ENCODE results near the gene PSPH. TPM values are rescaled to one million over a fixed set of nuclear protein-coding genes. Genes with fewer than 3 reads are reported as not detected.

Gene PSPH
- polyA plus RNA-seq, 1 donor (not counting 4 experiments of a cell fraction or from before 2014, with no cell fraction given) = 21.6 TPM

DNA sequence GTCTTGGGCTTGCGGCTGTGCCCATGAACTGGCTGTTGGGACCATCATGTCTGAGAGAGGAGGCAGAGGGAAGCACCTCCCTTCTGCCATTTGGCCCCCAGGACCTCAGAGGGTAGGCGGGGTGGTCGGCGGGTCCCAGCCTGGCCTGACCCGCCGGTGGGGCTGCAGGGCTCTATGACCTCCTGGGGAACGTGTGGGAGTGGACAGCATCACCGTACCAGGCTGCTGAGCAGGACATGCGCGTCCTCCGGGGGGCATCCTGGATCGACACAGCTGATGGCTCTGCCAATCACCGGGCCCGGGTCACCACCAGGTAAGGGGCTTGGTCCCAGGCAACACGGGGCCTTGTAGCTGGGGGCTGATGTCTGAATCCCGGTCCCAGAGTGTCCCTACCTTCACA, 27.0 kb upstream of the PSPH start:
- H3K4me3 ChIP-seq (ENCODE audit: control insufficient read depth in 2 of 3, extremely low read depth in 1 of 3, insufficient read depth in 2 of 3, low read depth in 1 of 3, low read length in 3 of 3) = no peak overlapping the region
- H3K27me3 ChIP-seq (ENCODE audit: control insufficient read depth, extremely low read depth, insufficient read depth, low read length) = no peaks in the 10 kb centered on the region
- H3K27ac ChIP-seq (ENCODE audit: control insufficient read depth, insufficient read depth, low read length) = no peak overlapping the region
- FAIRE-seq (no peak), DNase-seq (ENCODE audit: low read depth, low spot score) (no peak)
- no peak overlapping the region for H3K4me2 ChIP-seq (ENCODE audit: control insufficient read depth, extremely low read depth, insufficient read depth, low read depth, low read length)
- no peak overlapping the region for H3K9ac ChIP-seq (ENCODE audit: control insufficient read depth, extremely low read depth, insufficient read depth, low read length)
- peaks cover 3% of the 10 kb centered on the region for H4K20me1 ChIP-seq (ENCODE audit: control insufficient read depth, extremely low read depth, insufficient read depth, low read length)
- no peaks in the 10 kb centered on the region for H3K9me3 ChIP-seq (ENCODE audit: control insufficient read depth, low read depth, low read length)
- no peak overlapping the region for H2AFZ ChIP-seq (ENCODE audit: control insufficient read depth, low read length)
- dilution Hi-C loops (cut with MboI; ENCODE audit: extremely low pct_ligation_motif_present, low sequenced_read_pairs) = no loop called here
- H3K9me1 ChIP-seq (ENCODE audit: control insufficient read depth, extremely low read depth, insufficient read depth, low read length) = no peaks in the 10 kb centered on the region
- no peaks in the 10 kb centered on the region for H3K4me1 ChIP-seq (ENCODE audit: control insufficient read depth, extremely low read depth, insufficient read depth, low read length)
- TF ChIP-seq EZH2 (IDR thresholded peaks at IDR 0.05; ENCODE audit: low read length) = no peak
- TF ChIP-seq, protein P1, sequence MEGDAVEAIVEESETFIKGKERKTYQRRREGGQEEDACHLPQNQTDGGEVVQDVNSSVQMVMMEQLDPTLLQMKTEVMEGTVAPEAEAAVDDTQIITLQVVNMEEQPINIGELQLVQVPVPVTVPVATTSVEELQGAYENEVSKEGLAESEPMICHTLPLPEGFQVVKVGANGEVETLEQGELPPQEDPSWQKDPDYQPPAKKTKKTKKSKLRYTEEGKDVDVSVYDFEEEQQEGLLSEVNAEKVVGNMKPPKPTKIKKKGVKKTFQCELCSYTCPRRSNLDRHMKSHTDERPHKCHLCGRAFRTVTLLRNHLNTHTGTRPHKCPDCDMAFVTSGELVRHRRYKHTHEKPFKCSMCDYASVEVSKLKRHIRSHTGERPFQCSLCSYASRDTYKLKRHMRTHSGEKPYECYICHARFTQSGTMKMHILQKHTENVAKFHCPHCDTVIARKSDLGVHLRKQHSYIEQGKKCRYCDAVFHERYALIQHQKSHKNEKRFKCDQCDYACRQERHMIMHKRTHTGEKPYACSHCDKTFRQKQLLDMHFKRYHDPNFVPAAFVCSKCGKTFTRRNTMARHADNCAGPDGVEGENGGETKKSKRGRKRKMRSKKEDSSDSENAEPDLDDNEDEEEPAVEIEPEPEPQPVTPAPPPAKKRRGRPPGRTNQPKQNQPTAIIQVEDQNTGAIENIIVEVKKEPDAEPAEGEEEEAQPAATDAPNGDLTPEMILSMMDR (optimal IDR thresholded peaks at IDR 0.05 in 1 of 3, IDR thresholded peaks at IDR 0.05 in 1 of 3, conservative IDR thresholded peaks at IDR 0.05 in 1 of 3; ENCODE audit: extremely low read depth in 1 of 3, insufficient read depth in 2 of 3, low read length in 3 of 3) = no peak
- peaks cover 21 to 31% of the 10 kb centered on the region in 2 experiments for H3K36me3 ChIP-seq (ENCODE audit: control insufficient read depth in 2 of 2, extremely low read depth in 1 of 2, insufficient read depth in 2 of 2, low read length in 2 of 2)
- H3K79me2 ChIP-seq (ENCODE audit: control insufficient read depth, insufficient read depth, low read length) = no peaks in the 10 kb centered on the region

DNA sequence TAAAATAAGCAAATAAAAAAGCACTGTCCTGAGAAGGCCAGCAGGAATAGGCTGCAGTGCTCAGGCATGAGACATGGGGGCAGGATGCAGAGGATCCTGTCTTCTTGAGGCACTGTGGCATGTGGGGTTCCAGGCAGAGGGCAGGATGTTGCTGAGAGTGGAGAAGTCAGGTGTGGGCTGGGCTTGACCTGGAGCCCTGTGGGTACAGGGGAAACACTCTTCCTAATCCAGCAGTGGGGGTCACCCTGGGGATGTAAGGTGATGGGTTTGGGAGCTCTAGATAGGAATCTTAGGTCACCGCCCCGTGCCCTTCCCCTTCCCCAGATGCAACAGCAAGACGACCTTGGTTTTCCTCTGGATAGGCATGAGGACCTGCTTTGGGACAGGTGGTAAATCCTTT, 26.4 kb upstream of the PSPH start:
- Histone ChIP-seq H3K4me2 (ENCODE audit: control insufficient read depth, extremely low read depth, insufficient read depth, low read depth, low read length) (no peak overlapping the region), H3K4me1 (ENCODE audit: control insufficient read depth, extremely low read depth, insufficient read depth, low read length) (no peaks in the 10 kb centered on the region), H3K9me1 (ENCODE audit: control insufficient read depth, extremely low read depth, insufficient read depth, low read length) (no peaks in the 10 kb centered on the region), H3K79me2 (ENCODE audit: control insufficient read depth, insufficient read depth, low read length) (no peaks in the 10 kb centered on the region), H3K9me3 (ENCODE audit: control insufficient read depth, low read depth, low read length) (no peaks in the 10 kb centered on the region), H3K4me3 (ENCODE audit: control insufficient read depth in 2 of 3, extremely low read depth in 1 of 3, insufficient read depth in 2 of 3, low read depth in 1 of 3, low read length in 3 of 3) (no peak overlapping the region), H3K27me3 (ENCODE audit: control insufficient read depth, extremely low read depth, insufficient read depth, low read length) (no peaks in the 10 kb centered on the region), H2AFZ (ENCODE audit: control insufficient read depth, low read length) (no peak overlapping the region), H3K27ac (ENCODE audit: control insufficient read depth, insufficient read depth, low read length) (no peak overlapping the region), H4K20me1 (ENCODE audit: control insufficient read depth, extremely low read depth, insufficient read depth, low read length) (peaks cover 3% of the 10 kb centered on the region), H3K36me3 (ENCODE audit: control insufficient read depth in 2 of 2, extremely low read depth in 1 of 2, insufficient read depth in 2 of 2, low read length in 2 of 2) (peaks cover 21 to 36% of the 10 kb centered on the region in 2 experiments), H3K9ac (ENCODE audit: control insufficient read depth, extremely low read depth, insufficient read depth, low read length) (no peak overlapping the region)
- DNase-seq (ENCODE audit: low read depth, low spot score) (no peak), FAIRE-seq (no peak)
- no peak for TF ChIP-seq EZH2 (IDR thresholded peaks at IDR 0.05; ENCODE audit: low read length)
- TF ChIP-seq, protein P1 (optimal IDR thresholded peaks at IDR 0.05 in 1 of 3, IDR thresholded peaks at IDR 0.05 in 1 of 3, conservative IDR thresholded peaks at IDR 0.05 in 1 of 3; ENCODE audit: extremely low read depth in 1 of 3, insufficient read depth in 2 of 3, low read length in 3 of 3) = no peak
- dilution Hi-C loops (cut with MboI; ENCODE audit: extremely low pct_ligation_motif_present, low sequenced_read_pairs) = no loop called here

Measured in keratinocyte (primary cell).